Neural crest cell (in vitro differentiated cells): Measurements from ENCODE around the gene TTYH2. TPM values are rescaled to one million over a fixed set of nuclear protein-coding genes. Genes with fewer than 3 reads are reported as not detected.

Experiments
- DNase-seq: peaks from one replicate; pipeline ENCODE4 v3.0.0; 2021; ENCODE audit warnings: low read depth, mixed read lengths, low spot score
- H3K27ac Mint-ChIP-seq: one replicate; pipeline ENCODE4 v1.8.0; 2021; ENCODE audit warnings: mild to moderate bottlenecking, mixed read lengths; ENCODE audit not compliant: unreplicated experiment
- H3K27me3 Mint-ChIP-seq: 2 replicates; pipeline ENCODE4 v1.8.0; 2021; ENCODE audit warnings: low read depth, mild to moderate bottlenecking, mixed read lengths
- H3K36me3 Mint-ChIP-seq: 2 replicates; pipeline ENCODE4 v1.8.0; 2021; ENCODE audit warnings: low read depth, mild to moderate bottlenecking, mixed read lengths
- H3K4me1 Mint-ChIP-seq: 2 replicates; pipeline ENCODE4 v1.8.0; 2021; ENCODE audit warnings: mixed read lengths
- H3K4me3 Mint-ChIP-seq: one replicate; pipeline ENCODE4 v1.8.0; 2021; ENCODE audit warnings: mild to moderate bottlenecking, mixed read lengths
- H3K9me3 Mint-ChIP-seq: 2 replicates; pipeline ENCODE4 v1.8.0; 2021; ENCODE audit warnings: mixed read lengths
- total RNA-seq: library from RNA; stranded (reverse); gene quantifications from 2 replicates; pipeline ENCODE4 v1.2.1, GENCODE V29; 2021
- TF ChIP-seq, protein P1 (sequence below): fragments of 200-600 bp; sonication (generic); conservative IDR thresholded peaks from 2 replicates; pipeline ENCODE4 v1.5.0; 2021; ENCODE audit warnings: antibody characterized with exemption, mild to moderate bottlenecking

TTYH2 gene
- total RNA-seq, 1 donor from 2014 or later: 3.0 TPM

DNA sequence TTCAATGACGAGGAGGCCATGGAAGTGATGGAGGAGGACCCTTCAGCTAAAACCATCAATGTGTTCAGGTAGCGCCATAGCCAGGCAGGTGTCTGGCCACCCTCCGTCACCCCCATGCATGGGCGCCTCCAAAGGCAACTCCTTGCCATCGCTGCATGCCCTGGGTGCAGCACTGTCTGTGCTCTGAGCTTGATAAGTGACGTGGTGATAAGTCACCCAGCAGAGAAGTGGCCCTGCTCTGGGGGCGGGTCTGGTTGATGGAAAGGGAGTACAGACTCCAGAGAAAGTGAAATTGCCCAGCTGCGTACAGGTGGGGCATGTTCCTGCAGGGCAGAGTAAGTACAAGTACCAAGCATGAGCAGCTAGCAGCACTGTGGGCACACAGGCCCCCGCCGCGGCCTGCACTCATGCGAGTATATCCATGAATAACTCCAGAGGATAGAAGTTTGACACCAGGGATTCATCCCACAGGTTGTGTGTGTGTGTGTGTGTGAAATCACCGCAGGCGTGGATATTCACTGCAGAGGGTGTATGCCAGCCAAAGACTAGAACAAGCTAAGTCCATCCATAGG lies 73.7 kb downstream of the TTYH2 start:
- Mint-ChIP-seq H3K27me3 (no peaks in the 10 kb centered on the region), H3K36me3 (no peaks in the 10 kb centered on the region), H3K9me3 (no peaks in the 10 kb centered on the region), H3K4me3 (no peak overlapping the region), H3K4me1 (peaks cover 21% of the 10 kb centered on the region), H3K27ac (no peak overlapping the region)
- TF ChIP-seq, protein P1, sequence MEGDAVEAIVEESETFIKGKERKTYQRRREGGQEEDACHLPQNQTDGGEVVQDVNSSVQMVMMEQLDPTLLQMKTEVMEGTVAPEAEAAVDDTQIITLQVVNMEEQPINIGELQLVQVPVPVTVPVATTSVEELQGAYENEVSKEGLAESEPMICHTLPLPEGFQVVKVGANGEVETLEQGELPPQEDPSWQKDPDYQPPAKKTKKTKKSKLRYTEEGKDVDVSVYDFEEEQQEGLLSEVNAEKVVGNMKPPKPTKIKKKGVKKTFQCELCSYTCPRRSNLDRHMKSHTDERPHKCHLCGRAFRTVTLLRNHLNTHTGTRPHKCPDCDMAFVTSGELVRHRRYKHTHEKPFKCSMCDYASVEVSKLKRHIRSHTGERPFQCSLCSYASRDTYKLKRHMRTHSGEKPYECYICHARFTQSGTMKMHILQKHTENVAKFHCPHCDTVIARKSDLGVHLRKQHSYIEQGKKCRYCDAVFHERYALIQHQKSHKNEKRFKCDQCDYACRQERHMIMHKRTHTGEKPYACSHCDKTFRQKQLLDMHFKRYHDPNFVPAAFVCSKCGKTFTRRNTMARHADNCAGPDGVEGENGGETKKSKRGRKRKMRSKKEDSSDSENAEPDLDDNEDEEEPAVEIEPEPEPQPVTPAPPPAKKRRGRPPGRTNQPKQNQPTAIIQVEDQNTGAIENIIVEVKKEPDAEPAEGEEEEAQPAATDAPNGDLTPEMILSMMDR: no peak
- no peak for DNase-seq

DNA sequence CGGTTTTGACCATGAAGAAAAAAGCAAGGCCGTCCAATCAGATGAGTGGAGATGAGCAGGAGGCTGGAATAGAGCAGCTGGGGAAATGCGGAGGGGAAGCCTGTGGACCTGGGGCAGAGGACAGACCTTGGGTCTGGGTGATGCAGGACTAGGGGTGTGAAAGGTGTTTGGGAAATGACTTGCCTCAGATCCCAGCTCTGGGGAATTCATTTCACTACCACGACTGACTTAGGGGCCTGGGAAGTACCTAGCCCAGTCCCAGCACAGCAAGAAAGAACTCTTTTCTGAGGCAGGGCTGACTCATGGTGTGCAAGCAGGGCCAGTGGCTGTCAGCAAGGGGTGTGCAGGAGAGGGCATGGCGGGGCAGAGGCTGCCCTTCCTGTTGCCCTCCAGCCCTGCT lies 75.4 kb downstream of the TTYH2 start:
- no peak for DNase-seq
- Mint-ChIP-seq H3K4me1 (peaks cover 21% of the 10 kb centered on the region), H3K9me3 (no peaks in the 10 kb centered on the region), H3K4me3 (no peak overlapping the region), H3K27ac (no peak overlapping the region), H3K27me3 (no peaks in the 10 kb centered on the region), H3K36me3 (no peaks in the 10 kb centered on the region)
- TF ChIP-seq, protein P1: no peak

DNA sequence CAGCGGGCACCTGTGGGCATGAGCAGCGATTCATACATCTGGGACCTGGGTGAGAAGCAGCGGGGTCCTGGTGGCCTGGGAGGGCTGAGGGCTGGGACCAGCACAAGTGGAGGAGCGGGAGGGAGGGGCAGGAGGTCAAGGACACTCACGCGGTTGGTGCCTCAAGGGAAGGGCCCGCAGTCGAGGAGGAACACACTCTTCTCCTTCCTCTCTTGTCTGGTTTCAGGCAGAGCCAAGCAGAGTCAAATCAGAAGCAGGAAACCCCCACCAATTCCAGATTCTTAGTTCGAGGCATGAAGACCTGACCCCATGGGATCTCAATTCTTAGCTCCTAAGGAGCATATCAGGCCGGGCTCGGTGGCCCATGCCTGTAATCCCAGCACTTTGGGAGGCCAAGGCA lies 76.3 kb downstream of the TTYH2 start:
- no peaks in the 10 kb centered on the region for H3K36me3 Mint-ChIP-seq
- no peaks in the 10 kb centered on the region for H3K9me3 Mint-ChIP-seq
- no peak for DNase-seq
- no peak overlapping the region for H3K27ac Mint-ChIP-seq
- H3K27me3 Mint-ChIP-seq: no peaks in the 10 kb centered on the region
- H3K4me3 Mint-ChIP-seq: no peak overlapping the region
- TF ChIP-seq, protein P1: no peak
- peaks cover 20% of the 10 kb centered on the region for H3K4me1 Mint-ChIP-seq

DNA sequence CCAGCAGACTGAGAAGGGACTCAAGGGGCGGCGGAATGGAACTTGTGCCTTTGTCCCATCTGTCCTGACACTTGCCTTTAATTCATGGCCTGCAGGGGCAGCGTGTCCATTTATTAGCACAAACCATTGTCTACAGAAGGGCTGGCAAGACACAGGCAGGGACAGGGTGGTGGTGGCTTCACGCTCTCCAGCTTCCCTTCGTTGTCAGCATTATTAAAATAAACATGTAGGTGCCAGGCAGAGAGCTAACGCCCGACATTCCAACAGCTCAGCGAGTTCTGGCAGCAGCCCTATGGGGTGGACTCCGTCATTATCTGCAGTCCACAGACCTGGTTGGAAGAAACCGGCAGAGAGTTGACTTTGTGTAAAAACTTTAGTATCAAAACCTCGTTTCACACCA lies 77.0 kb downstream of the TTYH2 start:
- Mint-ChIP-seq H3K36me3 (no peaks in the 10 kb centered on the region), H3K4me3 (no peak overlapping the region), H3K9me3 (no peaks in the 10 kb centered on the region), H3K27ac (no peak overlapping the region), H3K4me1 (peaks cover 15% of the 10 kb centered on the region), H3K27me3 (no peaks in the 10 kb centered on the region)
- TF ChIP-seq, protein P1: no peak
- no peak for DNase-seq

DNA sequence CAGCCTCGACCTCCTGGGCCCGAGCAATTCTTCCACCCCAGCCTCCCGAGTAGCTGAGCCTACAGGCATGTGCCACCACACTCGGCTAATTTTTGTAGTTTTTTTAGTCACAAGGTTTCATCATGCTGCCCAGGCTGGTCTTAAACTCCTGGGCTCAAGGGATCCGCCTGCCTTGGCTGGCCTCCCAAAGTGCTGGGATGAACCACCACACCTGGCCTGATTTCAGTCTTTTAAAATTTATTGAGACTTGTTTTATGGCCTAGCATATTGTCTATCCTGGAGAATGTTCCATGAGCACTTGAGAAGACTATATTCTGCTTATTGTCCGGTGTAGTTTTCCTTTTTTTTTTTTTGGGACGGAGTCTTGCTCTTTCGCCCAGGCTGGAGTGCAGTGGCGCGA lies 79.1 kb downstream of the TTYH2 start:
- Mint-ChIP-seq H3K27me3 (no peaks in the 10 kb centered on the region), H3K27ac (no peak overlapping the region), H3K4me3 (no peak overlapping the region), H3K36me3 (no peaks in the 10 kb centered on the region), H3K9me3 (no peaks in the 10 kb centered on the region), H3K4me1 (peaks cover 26% of the 10 kb centered on the region)
- no peak for DNase-seq
- TF ChIP-seq, protein P1: no peak
